ENCODE measurements around the gene DENND1A. TPM values are rescaled to one million over a fixed set of nuclear protein-coding genes. Genes with fewer than 3 reads are reported as not detected.

Gene DENND1A
- total RNA-seq, 1 experiment from 2014 or later: 19.7 TPM

DNA sequence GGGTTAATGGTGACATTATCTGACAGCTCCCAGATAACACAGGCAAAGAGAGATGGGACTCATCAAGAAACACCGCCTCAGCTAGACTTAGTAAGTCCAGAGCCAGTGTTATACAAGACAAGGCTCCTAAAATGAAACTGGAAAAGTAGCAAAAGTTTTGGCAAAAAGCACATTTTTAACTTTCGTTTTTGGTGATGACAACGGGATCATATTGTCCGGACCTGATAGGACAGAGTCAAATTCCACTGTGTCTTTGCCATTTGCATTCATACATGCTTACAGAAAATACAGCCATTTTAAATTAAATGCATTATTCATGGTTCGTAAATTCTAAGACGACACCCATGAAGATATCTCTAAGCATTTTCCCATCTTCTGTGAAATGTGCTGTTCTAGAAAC is 421.9 kb downstream of the DENND1A start:
- CTCF ChIA-PET: no interaction called here
- in situ Hi-C loops (cut with HindIII; ENCODE audit: low pct_unique_long_range_greater_than_20kb, low sequenced_read_pairs): no loop called here
- Histone ChIP-seq H3K36me3 (ENCODE audit: control insufficient read depth, insufficient read depth, low read length) (no peaks in the 10 kb centered on the region), H3K4me1 (ENCODE audit: control insufficient read depth, insufficient read depth, low read length) (no peaks in the 10 kb centered on the region), H3K27me3 (ENCODE audit: control insufficient read depth, insufficient read depth, low read length) (no peaks in the 10 kb centered on the region), H3K9me3 (ENCODE audit: control insufficient read depth, insufficient read depth, low read depth, low read length) (no peaks in the 10 kb centered on the region), H3K27ac (ENCODE audit: low read length) (no peak overlapping the region), H3K4me3 (ENCODE audit: low read depth in 2 of 2, low read length in 2 of 2) (no peak overlapping the region)
- no peak for DNase-seq (ENCODE audit: low read depth, low spot score)
- BruUV-seq (replicated peaks): no TSS peak
- intact Hi-C loops (cut with micrococcal nuclease; ENCODE audit: unreplicated experiment): no loop called here
- TF ChIP-seq REST (IDR thresholded peaks at IDR 0.05; ENCODE audit: insufficient read depth in 1 of 2, low read depth in 2 of 2, low read length in 1 of 2) (no peak), SIN3A (IDR thresholded peaks at IDR 0.05; ENCODE audit: borderline replicate concordance, insufficient read depth, low read depth, low read length) (no peak), POLR2AphosphoS5 (IDR thresholded peaks at IDR 0.05; ENCODE audit: low read depth, low read length) (no peak)
- ATAC-seq: no peak
- POLR2A ChIA-PET: no interaction called here

- Histone ChIP-seq H3K27ac (ENCODE audit: low read length) (no peak overlapping the region), H3K4me1 (ENCODE audit: control insufficient read depth, insufficient read depth, low read length) (no peaks in the 10 kb centered on the region), H3K27me3 (ENCODE audit: control insufficient read depth, insufficient read depth, low read length) (no peaks in the 10 kb centered on the region), H3K36me3 (ENCODE audit: control insufficient read depth, insufficient read depth, low read length) (no peaks in the 10 kb centered on the region), H3K4me3 (ENCODE audit: low read depth in 2 of 2, low read length in 2 of 2) (no peak overlapping the region), H3K9me3 (ENCODE audit: control insufficient read depth, insufficient read depth, low read depth, low read length) (no peaks in the 10 kb centered on the region)
- ChIA-PET POLR2A (no interaction called here), CTCF (no interaction called here)
- no TSS peak for BruUV-seq (replicated peaks)
- no peak for ATAC-seq
- in situ Hi-C loops (cut with HindIII; ENCODE audit: low pct_unique_long_range_greater_than_20kb, low sequenced_read_pairs) (no loop called here), intact Hi-C loops (cut with micrococcal nuclease; ENCODE audit: unreplicated experiment) (no loop called here)
- DNase-seq (ENCODE audit: low read depth, low spot score): no peak
- no peak for TF ChIP-seq CTCF (IDR thresholded peaks at IDR 0.05)
- TF ChIP-seq REST (IDR thresholded peaks at IDR 0.05; ENCODE audit: insufficient read depth in 1 of 2, low read depth in 2 of 2, low read length in 1 of 2): no peak
- no peak for TF ChIP-seq SIN3A (IDR thresholded peaks at IDR 0.05; ENCODE audit: borderline replicate concordance, insufficient read depth, low read depth, low read length)
- no peak for TF ChIP-seq TCF7L2 (IDR thresholded peaks at IDR 0.05; ENCODE audit: low read depth, low read length)
- no peak for TF ChIP-seq POLR2AphosphoS5 (IDR thresholded peaks at IDR 0.05; ENCODE audit: low read depth, low read length)
Observed at GRCh38 chr9:123505496-123505895, 424.4 kb downstream of the DENND1A start.
